GM21717 (cell line): ENCODE data around the gene SRSF9.
"Not testable (repeated sequence)": the region's sequence is repeated elsewhere in the genome, so short reads cannot be mapped to it uniquely, and the experiment has no call there.

ENCODE experiments used
- ATAC-seq: cut with Tn5 transposase; IDR thresholded peaks from one replicate; pipeline ENCODE4 v1.9.1; 2021; ENCODE audit warnings: mild to moderate bottlenecking, moderate library complexity; ENCODE audit not compliant: unreplicated experiment

The SRSF9 gene

GRCh38 chr12:120469450-120470149, at the start of gene SRSF9:
Gene SRSF9, minus strand, starts transcription at chr12:120469748. Its CDS starts 139 bp downstream, at chr12:120469609.
- ATAC-seq = peak; percentile 80

GRCh38 chr12:120519324-120519723, 49.8 kb upstream of the SRSF9 start:
- not testable (repeated sequence) for ATAC-seq

- ATAC-seq = no peak
Measured at GRCh38 chr12:120515496-120515895, 45.9 kb upstream of the SRSF9 start.

- ATAC-seq = no peak
Measured at GRCh38 chr12:120514002-120514401, 44.5 kb upstream of the SRSF9 start.

- no peak for ATAC-seq
Measured at GRCh38 chr12:120508537-120508936, 39.0 kb upstream of the SRSF9 start.

- no peak for ATAC-seq
Measured at GRCh38 chr12:120504587-120504986, 35.0 kb upstream of the SRSF9 start.

GRCh38 chr12:120500581-120500980, 31.0 kb upstream of the SRSF9 start:
- ATAC-seq = no peak

GRCh38 chr12:120498870-120499515, 29.4 kb upstream of the SRSF9 start:
- ATAC-seq = no peak

- ATAC-seq = no peak
Measured at GRCh38 chr12:120497524-120498150, 28.1 kb upstream of the SRSF9 start.

- ATAC-seq = no peak
Measured at GRCh38 chr12:120496413-120497340, 27.1 kb upstream of the SRSF9 start.

- ATAC-seq = peak; percentile 92
Measured at GRCh38 chr12:120495731-120496412, 26.3 kb upstream of the SRSF9 start, which contains the start of gene DYNLL1. Gene DYNLL1, plus strand, starts transcription at chr12:120496113. Its CDS starts 309 bp downstream, at chr12:120496422.

- ATAC-seq = no peak
Measured at GRCh38 chr12:120495186-120495730, 25.7 kb upstream of the SRSF9 start.

GRCh38 chr12:120490833-120491512, 21.4 kb upstream of the SRSF9 start:
- no peak for ATAC-seq

- ATAC-seq = no peak
Measured at GRCh38 chr12:120490325-120490724, 20.8 kb upstream of the SRSF9 start.

- no peak for ATAC-seq
Measured at GRCh38 chr12:120489018-120489417, 19.5 kb upstream of the SRSF9 start.

GRCh38 chr12:120488057-120488640, 18.6 kb upstream of the SRSF9 start:
- no peak for ATAC-seq

- not testable (repeated sequence) for ATAC-seq
Measured at GRCh38 chr12:120487552-120487951, 18.0 kb upstream of the SRSF9 start.

- ATAC-seq = no peak
Measured at GRCh38 chr12:120485961-120486881, 16.7 kb upstream of the SRSF9 start.
